Pancreas (tissue), 10 donors: ENCODE measurements around the gene TSC22D4. TPM values are rescaled to one million over a fixed set of nuclear protein-coding genes. Genes with fewer than 3 reads are reported as not detected.
"Not testable (repeated sequence)": the region's sequence is repeated elsewhere in the genome, so short reads cannot be mapped to it uniquely, and the experiment has no call there.

ENCODE experiments used
- ATAC-seq, 4 donors: fragments of 200-7000 bp; cut with Tn5 transposase; one replicate each; pipeline versions ENCODE4 v1.8.0 to v1.9.1; 2020; ENCODE audit warnings: mild to moderate bottlenecking in 4 of 4, moderate library complexity in 4 of 4
- DNase-seq, 6 donors: peaks; one replicate each; pipeline ENCODE4 v3.0.0-alpha.2; 2020
- FAIRE-seq: peaks from 2 replicates; lab custom pipeline; 2012; peaks lifted over from hg19 to GRCh38; lab: Jason Lieb, UNC
- H3K27ac ChIP-seq, 4 donors: fragments of 200-600 bp; sonication (generic); 1 replicate in 3 of 4; 2 replicates in 1 of 4; pipeline versions ENCODE4 v1.5.0 to v1.8.0; 2020
- H3K27me3 ChIP-seq, 4 donors: fragments of 200-600 bp; one replicate each; pipeline ENCODE4 v1.8.0; 2021
- H3K36me3 ChIP-seq, 3 donors: fragments of 200-600 bp; sonication (generic) in 1 of 3; one replicate each; pipeline versions ENCODE4 v1.5.0 to v1.8.0; 2020 to 2021
- H3K4me1 ChIP-seq, 3 donors: fragments of 200-600 bp; one replicate each; pipeline ENCODE4 v1.8.0; 2021
- H3K4me3 ChIP-seq, 4 donors: fragments of 200-600 bp; sonication (generic) in 2 of 4; one replicate each; pipeline versions ENCODE4 v1.5.0 to v1.8.0; 2020 to 2021
- H3K9me3 ChIP-seq, 4 donors: fragments of 200-600 bp; one replicate each; pipeline ENCODE4 v1.8.0; 2021
- CTCF ChIP-seq, 4 donors: fragments of 200-600 bp; sonication (generic) in 3 of 4; IDR thresholded peaks; one replicate each; pipeline versions ENCODE4 v1.5.0 to v1.8.0; 2021; ENCODE audit warnings: antibody characterized with exemption in 4 of 4
- WGBS, 2 donors: extraction: QIAGEN DNeasy Blood & Tissue Kit; methylation state at CpG; one replicate each; pipeline ENCODE4 v1.1.7; 2013; 5-methylcytosine and 5-hydroxymethylcytosine counted together
- intact Hi-C, 3 donors: fragments of 100-400 bp; cut with DNase I; formaldehyde crosslinking; loops; one replicate each; pipeline versions ENCODE4 v1.11.1 to v1.14.2; 2022
- polyA plus RNA-seq, 2 donors: library from polyadenylated mRNA; stranded (reverse); fragments of 200-250 nt; gene quantifications; one replicate each; pipeline ENCODE4 v1.2.3, GENCODE V29; 2013
- total RNA-seq, 6 donors: library from RNA; stranded (reverse); fragmentation: NEBNext Ultra II Directional in 4 of 6; extraction: Animal tissue kit (Norgen Biotek cat#: 25700) in 4 of 6; gene quantifications; one replicate each; pipeline versions ENCODE4 v1.2.1 to v1.2.4, GENCODE V29; 2021 to 2023
- donor health status: healthy with polysubstance abuse.
- donor health status: DM: no; HTN: no; CAD: no; lungs with moderate emphysema.
- donor health status: DM: no; HTN: no; CAD: no.
- donor health status: control.
- donor health status: control.
- donor health status: Bipolar disorder and iron deficiency.
- donor health status: DM: yes; HTN: yes; CAD: no.
- donor health status: DM: no; HTN: no; CAD: no.
- donor health status: DM: no; HTN: no; CAD: no.
- donor health status: DM: yes; HTN: yes; CAD: no.

The TSC22D4 gene
- total and polyA plus RNA-seq, 8 donors, result 17.4 to 44.6 (median 20.8) TPM

GRCh38 chr7:100452513-100452912 lies 26.5 kb downstream of the TSC22D4 start:
- intact Hi-C loops, result no loop called here
- Histone ChIP-seq H3K36me3 (no peaks in the 10 kb centered on the region), H3K27me3 (no peaks in the 10 kb centered on the region), H3K4me1 (no peaks in the 10 kb centered on the region), H3K9me3 (no peaks in the 10 kb centered on the region), H3K4me3 (no peak overlapping the region), H3K27ac (no peak overlapping the region)
- 91 to 92% methylated on average over 3 of the region's 3 CpGs for WGBS, 2 donors
- DNase-seq (no peak), FAIRE-seq (no peak), ATAC-seq (no peak)
- TF ChIP-seq CTCF (IDR thresholded peaks at IDR 0.05), result no peak

- Histone ChIP-seq H3K36me3 (no peaks in the 10 kb centered on the region), H3K4me3 (no peak overlapping the region), H3K4me1 (no peaks in the 10 kb centered on the region), H3K27me3 (no peaks in the 10 kb centered on the region), H3K9me3 (no peaks in the 10 kb centered on the region), H3K27ac (no peak overlapping the region)
- TF ChIP-seq CTCF (IDR thresholded peaks at IDR 0.05), result no peak
- WGBS, 2 donors, result 88 to 89% methylated on average over 13 of the region's 13 CpGs
- intact Hi-C loops, result no loop called here
- no peak for ATAC-seq
- DNase-seq, result no peak
- no peak for FAIRE-seq
Measured at GRCh38 chr7:100449190-100449795, 29.7 kb downstream of the TSC22D4 start.

- FAIRE-seq, ATAC-seq, H3K27me3 ChIP-seq, H3K36me3 ChIP-seq, intact Hi-C loops, H3K9me3 ChIP-seq, H3K27ac ChIP-seq, H3K4me3 ChIP-seq, H3K4me1 ChIP-seq: not testable (repeated sequence)
- peak in 2 of 6 donors; percentile 3 to 8 for DNase-seq
- WGBS, 2 donors, result 95 to 100% methylated on average over 8 of the region's 8 CpGs
Measured at GRCh38 chr7:100447363-100447762, 31.7 kb downstream of the TSC22D4 start.

- FAIRE-seq (no peak), DNase-seq (no peak), ATAC-seq (no peak)
- Histone ChIP-seq H3K4me1 (no peaks in the 10 kb centered on the region), H3K27me3 (no peaks in the 10 kb centered on the region), H3K36me3 (no peaks in the 10 kb centered on the region), H3K9me3 (no peaks in the 10 kb centered on the region), H3K27ac (no peak overlapping the region), H3K4me3 (no peak overlapping the region)
- intact Hi-C loops, result no loop called here
- no peak for TF ChIP-seq CTCF (IDR thresholded peaks at IDR 0.05)
- WGBS, 2 donors, result 60 to 68% methylated on average over 2 of the region's 2 CpGs
Measured at GRCh38 chr7:100446040-100446439, 33.0 kb downstream of the TSC22D4 start.

- FAIRE-seq, result no peak
- H3K9me3 ChIP-seq, result no peaks in the 10 kb centered on the region
- H3K4me1 ChIP-seq, result no peaks in the 10 kb centered on the region
- 40 to 46% methylated on average over 14 of the region's 14 CpGs for WGBS, 2 donors
- intact Hi-C loops, result no loop called here
- ATAC-seq, result peak in 3 of 4 donors; percentile 38 to 57 (median 44)
- no peak for TF ChIP-seq CTCF (IDR thresholded peaks at IDR 0.05)
- DNase-seq, result peak in 3 of 6 donors; percentile 7 to 47 (median 30)
- H3K27ac ChIP-seq, result peak overlapping the region in 2 of 4 donors; percentile 9 to 19
- no peaks in the 10 kb centered on the region for H3K36me3 ChIP-seq
- no peaks in the 10 kb centered on the region for H3K27me3 ChIP-seq
- no peak overlapping the region for H3K4me3 ChIP-seq
Measured at GRCh38 chr7:100444311-100445278, 34.4 kb downstream of the TSC22D4 start.
